Measurements from ENCODE around the gene ANKH. TPM values are rescaled to one million over a fixed set of nuclear protein-coding genes. Genes with fewer than 3 reads are reported as not detected.
"Not testable (repeated sequence)": the region's sequence is repeated elsewhere in the genome, so short reads cannot be mapped to it uniquely, and the experiment has no call there.

Gene ANKH
- total RNA-seq, 1 donor from 2014 or later = 39.1 TPM

DNA sequence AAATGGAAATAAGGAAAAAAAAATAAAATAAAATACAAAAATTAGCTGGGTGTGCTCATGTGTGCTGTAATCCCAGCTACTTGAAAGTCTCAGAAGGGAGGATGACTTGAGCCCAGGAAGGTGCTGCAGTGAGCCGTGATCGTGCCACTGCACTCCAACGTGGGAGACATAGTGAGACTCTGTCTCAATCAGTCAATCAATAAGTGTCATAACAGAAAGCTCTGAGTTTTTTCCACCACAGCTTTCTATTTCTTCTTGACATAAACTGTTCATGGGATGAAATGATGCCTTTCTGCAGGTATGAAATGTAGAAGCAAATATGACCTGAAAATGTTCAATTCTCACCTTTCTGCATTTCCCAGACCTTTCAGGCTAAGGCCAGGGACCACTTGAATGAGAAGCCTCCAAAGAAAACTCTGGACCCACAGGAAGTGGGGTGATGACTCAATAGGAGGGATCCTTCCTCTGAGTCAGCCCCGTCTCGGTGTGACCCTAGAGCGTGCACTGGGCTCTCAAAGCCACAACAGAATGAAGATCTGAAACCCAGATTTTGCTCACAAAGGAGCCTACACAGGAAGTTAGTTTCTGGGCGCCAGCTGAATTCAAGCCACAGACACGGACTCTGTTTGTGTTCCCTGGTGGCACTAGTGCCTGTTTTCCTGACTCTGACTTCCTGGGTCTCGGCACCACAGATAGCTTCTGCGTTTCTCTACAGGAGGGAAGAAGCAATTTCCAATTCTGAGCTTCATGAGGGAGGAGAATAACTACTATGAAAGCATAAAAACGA lies 62.0 kb downstream of the ANKH start:
- Mint-ChIP-seq H3K4me3 (no peak overlapping the region), H3K27ac (no peak overlapping the region), H3K36me3 (peaks cover 2% of the 10 kb centered on the region), H3K9me3 (peaks cover 5% of the 10 kb centered on the region), H3K4me1 (peaks cover 16% of the 10 kb centered on the region), H3K27me3 (ENCODE audit: low read depth) (no peaks in the 10 kb centered on the region)
- TF ChIP-seq, protein P1, sequence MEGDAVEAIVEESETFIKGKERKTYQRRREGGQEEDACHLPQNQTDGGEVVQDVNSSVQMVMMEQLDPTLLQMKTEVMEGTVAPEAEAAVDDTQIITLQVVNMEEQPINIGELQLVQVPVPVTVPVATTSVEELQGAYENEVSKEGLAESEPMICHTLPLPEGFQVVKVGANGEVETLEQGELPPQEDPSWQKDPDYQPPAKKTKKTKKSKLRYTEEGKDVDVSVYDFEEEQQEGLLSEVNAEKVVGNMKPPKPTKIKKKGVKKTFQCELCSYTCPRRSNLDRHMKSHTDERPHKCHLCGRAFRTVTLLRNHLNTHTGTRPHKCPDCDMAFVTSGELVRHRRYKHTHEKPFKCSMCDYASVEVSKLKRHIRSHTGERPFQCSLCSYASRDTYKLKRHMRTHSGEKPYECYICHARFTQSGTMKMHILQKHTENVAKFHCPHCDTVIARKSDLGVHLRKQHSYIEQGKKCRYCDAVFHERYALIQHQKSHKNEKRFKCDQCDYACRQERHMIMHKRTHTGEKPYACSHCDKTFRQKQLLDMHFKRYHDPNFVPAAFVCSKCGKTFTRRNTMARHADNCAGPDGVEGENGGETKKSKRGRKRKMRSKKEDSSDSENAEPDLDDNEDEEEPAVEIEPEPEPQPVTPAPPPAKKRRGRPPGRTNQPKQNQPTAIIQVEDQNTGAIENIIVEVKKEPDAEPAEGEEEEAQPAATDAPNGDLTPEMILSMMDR (IDR thresholded peaks at IDR 0.05; ENCODE audit: unreplicated experiment) = no peak
- DNase-seq (ENCODE audit: low spot score in 2 of 2, unreplicated experiment in 2 of 2) = no peak

DNA sequence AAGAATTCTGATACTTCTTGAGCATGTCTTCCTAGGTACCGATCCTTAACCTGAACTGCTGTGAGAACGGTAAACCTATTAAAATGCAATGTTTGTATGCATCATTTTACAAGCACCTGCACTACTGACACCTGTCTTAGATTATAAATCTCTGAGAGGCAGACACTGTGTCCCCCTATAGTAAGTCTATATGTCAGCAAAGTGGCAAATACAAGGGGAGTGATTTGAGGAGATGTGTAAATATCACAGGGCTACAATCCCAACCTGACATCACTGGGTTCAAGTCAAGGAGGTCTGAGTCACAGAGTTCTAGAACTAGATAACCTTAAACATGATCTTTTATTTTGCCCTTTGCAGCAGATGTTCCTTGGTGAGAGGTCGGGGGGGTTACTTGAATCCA lies 64.1 kb downstream of the ANKH start:
- Mint-ChIP-seq H3K27me3 (ENCODE audit: low read depth) (no peaks in the 10 kb centered on the region), H3K4me1 (peaks cover 16% of the 10 kb centered on the region), H3K27ac (no peak overlapping the region), H3K36me3 (peaks cover 2% of the 10 kb centered on the region), H3K9me3 (peaks cover 7% of the 10 kb centered on the region), H3K4me3 (no peak overlapping the region)
- TF ChIP-seq, protein P1 (IDR thresholded peaks at IDR 0.05; ENCODE audit: unreplicated experiment) = no peak
- no peak for DNase-seq (ENCODE audit: low spot score in 2 of 2, unreplicated experiment in 2 of 2)

GRCh38 chr5:14806456-14806855 lies 65.1 kb downstream of the ANKH start:
- peaks cover 2% of the 10 kb centered on the region for H3K36me3 Mint-ChIP-seq
- H3K4me3 Mint-ChIP-seq = no peak overlapping the region
- H3K9me3 Mint-ChIP-seq = peaks cover 7% of the 10 kb centered on the region
- peaks cover 16% of the 10 kb centered on the region for H3K4me1 Mint-ChIP-seq
- TF ChIP-seq, protein P1 (IDR thresholded peaks at IDR 0.05; ENCODE audit: unreplicated experiment) = no peak
- no peaks in the 10 kb centered on the region for H3K27me3 Mint-ChIP-seq (ENCODE audit: low read depth)
- DNase-seq (ENCODE audit: low spot score in 2 of 2, unreplicated experiment in 2 of 2) = no peak
- peak overlapping the region; percentile 52 for H3K27ac Mint-ChIP-seq

DNA sequence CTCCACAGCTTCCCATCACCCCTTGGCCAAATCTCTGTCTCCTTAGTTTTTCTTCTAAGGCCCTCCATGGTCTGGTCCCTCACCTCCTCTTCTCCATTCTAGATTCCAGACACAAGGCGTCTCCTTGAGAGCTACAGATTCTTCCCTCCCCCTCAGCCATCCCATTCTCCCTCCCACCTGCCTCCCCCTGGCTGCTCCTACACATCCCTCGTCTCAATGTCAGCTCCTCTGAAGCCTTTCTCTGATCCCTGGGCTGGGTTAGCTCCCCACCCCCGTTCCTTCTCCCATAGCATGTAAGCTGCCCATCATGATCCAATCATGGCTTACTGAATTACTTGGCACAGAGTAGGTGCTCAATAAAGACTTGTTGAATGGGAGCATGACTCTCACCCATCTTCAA lies 69.0 kb downstream of the ANKH start:
- H3K4me1 Mint-ChIP-seq = peaks cover 10% of the 10 kb centered on the region
- H3K27ac Mint-ChIP-seq = no peak overlapping the region
- H3K9me3 Mint-ChIP-seq = peaks cover 7% of the 10 kb centered on the region
- H3K27me3 Mint-ChIP-seq (ENCODE audit: low read depth) = no peaks in the 10 kb centered on the region
- H3K4me3 Mint-ChIP-seq = no peak overlapping the region
- H3K36me3 Mint-ChIP-seq = peaks cover 7% of the 10 kb centered on the region
- no peak for DNase-seq (ENCODE audit: low spot score in 2 of 2, unreplicated experiment in 2 of 2)
- TF ChIP-seq, protein P1 (IDR thresholded peaks at IDR 0.05; ENCODE audit: unreplicated experiment) = no peak

DNA sequence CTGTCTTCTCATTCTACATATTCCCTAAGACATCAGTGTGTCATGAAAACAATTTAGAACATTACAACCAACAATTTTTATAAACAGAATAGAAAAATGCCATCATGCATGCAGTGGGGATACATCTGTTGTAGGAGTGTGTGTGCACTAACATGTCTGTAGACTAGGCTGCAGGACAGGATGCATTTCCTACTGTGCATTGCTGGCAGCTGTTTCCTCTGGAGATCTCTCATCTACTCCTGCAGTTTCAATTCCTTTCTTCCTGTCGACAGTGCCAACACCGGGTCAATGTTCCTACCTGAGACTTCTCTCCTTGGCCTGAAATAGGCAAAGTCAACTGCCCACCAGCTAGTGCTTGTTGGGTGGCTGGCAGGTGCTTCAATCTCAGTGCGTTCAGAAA lies 69.8 kb downstream of the ANKH start:
- H3K4me3 Mint-ChIP-seq = no peak overlapping the region
- H3K36me3 Mint-ChIP-seq = peaks cover 7% of the 10 kb centered on the region
- H3K9me3 Mint-ChIP-seq = peaks cover 7% of the 10 kb centered on the region
- peaks cover 8% of the 10 kb centered on the region for H3K4me1 Mint-ChIP-seq
- DNase-seq (ENCODE audit: low spot score in 2 of 2, unreplicated experiment in 2 of 2) = no peak
- TF ChIP-seq, protein P1 (IDR thresholded peaks at IDR 0.05; ENCODE audit: unreplicated experiment) = no peak
- no peaks in the 10 kb centered on the region for H3K27me3 Mint-ChIP-seq (ENCODE audit: low read depth)
- no peak overlapping the region for H3K27ac Mint-ChIP-seq

DNA sequence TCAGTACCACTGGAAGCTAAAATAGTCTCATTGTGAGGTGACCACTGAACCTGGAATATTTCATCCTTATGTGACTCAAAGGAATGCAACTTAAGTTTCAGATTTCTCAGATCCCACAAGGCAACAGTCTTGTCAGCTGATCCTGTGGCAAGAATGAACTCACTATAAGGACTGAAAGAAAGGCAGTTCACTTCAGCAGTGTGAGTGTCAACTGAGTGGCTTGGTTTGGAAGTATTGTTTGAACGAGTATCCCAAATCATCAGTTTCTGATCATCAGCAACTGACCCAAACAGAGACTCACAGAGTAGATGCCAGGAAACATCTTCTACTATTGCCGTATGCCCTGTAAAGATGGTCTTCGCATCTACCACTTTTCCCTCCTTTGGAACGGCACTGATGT lies 74.2 kb downstream of the ANKH start:
- H3K27me3 Mint-ChIP-seq (ENCODE audit: low read depth); H3K9me3 Mint-ChIP-seq; DNase-seq (ENCODE audit: low spot score in 2 of 2, unreplicated experiment in 2 of 2); H3K27ac Mint-ChIP-seq; H3K36me3 Mint-ChIP-seq; H3K4me1 Mint-ChIP-seq; H3K4me3 Mint-ChIP-seq: not testable (repeated sequence)
